HEK293T (cell line): ENCODE results near the gene NNMT.

Experiments used
- SP1 ChIP-seq: fragments of 450-650 bp; IDR thresholded peaks from 2 replicates; pipeline ENCODE4 v1.6.1; 2017
- TARDBP ChIP-seq: fragments of 450-650 bp; IDR thresholded peaks from 2 replicates; pipeline ENCODE4 v1.6.1; 2016

- no peak for TF ChIP-seq TARDBP
- TF ChIP-seq SP1, result no peak
Observed at GRCh38 chr11:114340311-114341131, 44.3 kb downstream of the NNMT start.
